Activated CD8-positive, alpha-beta memory T cell treated with anti-CD3 and anti-CD28 coated beads for 4 hours (primary cell): ENCODE results near the gene AZI2.

ENCODE experiments used
- DNase-seq, 2 donors: peaks; one replicate each; pipeline ENCODE4 v3.0.0-alpha.2; 2020; ENCODE audit warnings: low read depth in 2 of 2

The AZI2 gene

GRCh38 chr3:28301688-28302087, 46.9 kb downstream of the AZI2 start:
- DNase-seq: no peak

GRCh38 chr3:28300345-28300962, 48.2 kb downstream of the AZI2 start:
- no peak for DNase-seq

GRCh38 chr3:28299705-28300104, 48.9 kb downstream of the AZI2 start:
- no peak for DNase-seq

GRCh38 chr3:28295898-28296490, 52.6 kb downstream of the AZI2 start:
- no peak for DNase-seq

- no peak for DNase-seq
Observed at GRCh38 chr3:28294667-28295413, 53.8 kb downstream of the AZI2 start.

- DNase-seq: no peak
Observed at GRCh38 chr3:28292622-28293021, 56.0 kb downstream of the AZI2 start.

GRCh38 chr3:28291577-28291976, 57.0 kb downstream of the AZI2 start:
- DNase-seq: no peak

- no peak for DNase-seq
Observed at GRCh38 chr3:28290863-28291300, 57.7 kb downstream of the AZI2 start.

- no peak for DNase-seq
Observed at GRCh38 chr3:28287046-28287445, 61.6 kb downstream of the AZI2 start.

- DNase-seq: no peak
Observed at GRCh38 chr3:28286595-28286994, 62.0 kb downstream of the AZI2 start.

GRCh38 chr3:28280781-28281180, 67.8 kb downstream of the AZI2 start:
- DNase-seq: no peak

- DNase-seq: no peak
Observed at GRCh38 chr3:28279770-28280169, 68.9 kb downstream of the AZI2 start.

GRCh38 chr3:28278918-28279317, 69.7 kb downstream of the AZI2 start:
- DNase-seq: no peak

GRCh38 chr3:28273837-28274236, 74.8 kb downstream of the AZI2 start:
- no peak for DNase-seq
